ENCODE data around the gene USP9Y.

The USP9Y gene

DNA sequence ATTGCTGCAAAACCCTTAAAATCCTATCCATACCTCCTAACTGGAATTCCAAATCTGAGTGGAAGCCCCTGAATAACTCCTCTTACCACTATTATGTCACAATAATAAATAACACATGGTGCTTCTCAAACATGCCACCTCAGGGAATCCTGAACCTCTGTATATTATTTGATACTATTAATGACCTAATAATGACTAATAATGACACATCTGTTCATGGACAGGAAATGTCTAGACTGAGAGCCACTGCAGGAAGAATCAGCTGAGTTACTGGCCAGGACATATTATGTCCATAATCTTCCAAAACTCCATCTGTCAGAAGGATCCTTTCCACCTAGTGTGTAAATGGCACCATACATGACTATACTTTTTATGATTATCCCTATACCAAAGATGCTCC is 195.9 kb downstream of the USP9Y start:
- Histone ChIP-seq H3K56ac (ENCODE audit: low read length) (no peak overlapping the region), H3K4me2 (ENCODE audit: low read length) (no peak overlapping the region), H2BK120ac (ENCODE audit: low read depth, low read length) (no peak overlapping the region), H3K18ac (ENCODE audit: low read length) (no peak overlapping the region), H3K27ac (ENCODE audit: low read depth, low read length) (no peak overlapping the region), H3K23ac (ENCODE audit: low read length) (no peak overlapping the region), H3K9ac (ENCODE audit: low read length) (no peak overlapping the region), H3K4ac (ENCODE audit: low read depth, low read length) (no peak overlapping the region), H3K79me1 (ENCODE audit: low read length) (no peaks in the 10 kb centered on the region), H2AK5ac (ENCODE audit: low read length) (no peak overlapping the region), H3K27me3 (ENCODE audit: insufficient read depth, low read length, poor library complexity) (no peaks in the 10 kb centered on the region), H3K4me3 (ENCODE audit: low read length) (no peak overlapping the region), H3K36me3 (ENCODE audit: control insufficient read depth, insufficient read depth, low read length) (no peaks in the 10 kb centered on the region), H4K5ac (ENCODE audit: low read length) (no peak overlapping the region), H3K79me2 (ENCODE audit: control insufficient read depth, insufficient read depth, low read length) (no peaks in the 10 kb centered on the region), H4K8ac (ENCODE audit: low read depth, low read length) (no peak overlapping the region), H2BK15ac (replicated peaks; ENCODE audit: low read depth) (no peak overlapping the region), H2BK5ac (ENCODE audit: low read length) (no peak overlapping the region), H3K4me1 (ENCODE audit: control insufficient read depth, low read depth, low read length) (no peaks in the 10 kb centered on the region)
- no peak for DNase-seq

- H3K18ac ChIP-seq (ENCODE audit: low read length), result no peak overlapping the region
- no peak overlapping the region for H3K27ac ChIP-seq (ENCODE audit: low read depth, low read length)
- H4K8ac ChIP-seq (ENCODE audit: low read depth, low read length), result no peak overlapping the region
- H2AK5ac ChIP-seq (ENCODE audit: low read length), result no peak overlapping the region
- no peak overlapping the region for H3K4me3 ChIP-seq (ENCODE audit: low read length)
- H4K5ac ChIP-seq (ENCODE audit: low read length), result no peak overlapping the region
- no peak for DNase-seq
- no peaks in the 10 kb centered on the region for H3K27me3 ChIP-seq (ENCODE audit: insufficient read depth, low read length, poor library complexity)
- no peak overlapping the region for H3K4ac ChIP-seq (ENCODE audit: low read depth, low read length)
- H3K23ac ChIP-seq (ENCODE audit: low read length), result no peak overlapping the region
- H3K79me2 ChIP-seq (ENCODE audit: control insufficient read depth, insufficient read depth, low read length), result no peaks in the 10 kb centered on the region
- H2BK15ac ChIP-seq (replicated peaks; ENCODE audit: low read depth), result no peak overlapping the region
- no peaks in the 10 kb centered on the region for H3K4me1 ChIP-seq (ENCODE audit: control insufficient read depth, low read depth, low read length)
- H2BK120ac ChIP-seq (ENCODE audit: low read depth, low read length), result no peak overlapping the region
- no peaks in the 10 kb centered on the region for H3K79me1 ChIP-seq (ENCODE audit: low read length)
- no peaks in the 10 kb centered on the region for H3K36me3 ChIP-seq (ENCODE audit: control insufficient read depth, insufficient read depth, low read length)
- no peak overlapping the region for H2BK5ac ChIP-seq (ENCODE audit: low read length)
- no peak overlapping the region for H3K56ac ChIP-seq (ENCODE audit: low read length)
- no peak overlapping the region for H3K9ac ChIP-seq (ENCODE audit: low read length)
- WGBS (ENCODE audit: extremely low coverage, insufficient coverage, low lambda C conversion rate), result no CpG with 5 or more reads among the region's 2 CpGs
- no peak overlapping the region for H3K4me2 ChIP-seq (ENCODE audit: low read length)
Observed at GRCh38 chrY:12898604-12899003, 197.6 kb downstream of the USP9Y start.

DNA sequence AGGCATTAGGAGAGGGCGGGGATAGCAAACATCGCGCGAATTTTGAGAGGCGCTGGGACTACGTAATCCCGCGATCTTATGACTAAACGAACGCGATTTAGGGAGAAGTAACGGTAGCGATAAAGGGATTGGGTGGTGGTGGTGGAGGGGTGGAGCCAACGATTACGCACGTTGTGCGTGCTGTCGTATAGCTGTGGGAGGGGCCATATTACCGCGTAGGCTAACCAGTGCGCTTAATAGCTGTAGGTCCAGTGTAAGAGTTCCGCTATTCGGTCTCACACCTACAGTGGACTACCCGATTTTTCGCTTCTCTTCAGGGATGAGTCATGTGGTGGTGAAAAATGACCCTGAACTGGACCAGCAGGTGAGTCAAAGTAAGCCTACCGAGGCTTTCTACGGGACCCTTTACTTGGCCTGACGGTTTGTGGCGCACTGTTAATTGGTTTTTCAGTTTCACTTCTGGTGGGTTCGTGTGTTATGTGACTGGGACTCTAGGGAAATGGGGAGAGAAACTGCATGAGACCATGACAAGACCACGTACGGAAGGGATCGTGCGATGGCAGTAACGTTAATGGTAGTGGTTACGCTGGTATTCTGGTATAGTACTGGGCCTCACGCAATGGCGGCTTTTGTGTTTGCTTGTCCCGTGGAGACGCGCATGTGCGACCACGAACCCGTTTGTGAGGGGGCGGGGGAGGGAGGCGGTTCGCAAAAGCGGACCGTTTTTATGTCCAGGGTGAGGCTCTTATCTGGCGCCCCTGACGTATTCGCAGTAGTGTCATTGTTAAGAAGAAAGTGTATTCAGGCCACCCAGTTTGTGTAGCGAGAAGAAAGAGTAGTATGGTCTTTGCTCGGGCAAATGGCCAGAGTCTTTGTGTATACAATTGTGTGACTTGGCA is 203.8 kb downstream of the USP9Y start, which contains the start of gene DDX3Y:
DDX3Y (plus strand) TSS at position 251 of the 899 bp plus-strand sequence; CDS start at position 320, 69 bp downstream.
- no peaks in the 10 kb centered on the region for H3K4me1 ChIP-seq (ENCODE audit: control insufficient read depth, low read depth, low read length)
- no peaks in the 10 kb centered on the region for H3K27me3 ChIP-seq (ENCODE audit: insufficient read depth, low read length, poor library complexity)
- peak within 1 kb of the TSS; percentile 39 for H3K4me2 ChIP-seq (ENCODE audit: low read length)
- peak; percentile 96 for DNase-seq
- peak within 1 kb of the TSS; percentile 87 for H3K4ac ChIP-seq (ENCODE audit: low read depth, low read length)
- peak within 1 kb of the TSS; percentile 63 for H3K18ac ChIP-seq (ENCODE audit: low read length)
- H2AK5ac ChIP-seq (ENCODE audit: low read length), result no peak within 1 kb of the TSS
- H3K79me2 ChIP-seq (ENCODE audit: control insufficient read depth, insufficient read depth, low read length), result peaks cover 39% of the 10 kb centered on the region
- no peak within 1 kb of the TSS for H2BK120ac ChIP-seq (ENCODE audit: low read depth, low read length)
- H3K79me1 ChIP-seq (ENCODE audit: low read length), result no peaks in the 10 kb centered on the region
- H4K8ac ChIP-seq (ENCODE audit: low read depth, low read length), result peak within 1 kb of the TSS; percentile 1
- no CpG with 5 or more reads among the region's 54 CpGs for WGBS (ENCODE audit: extremely low coverage, insufficient coverage, low lambda C conversion rate)
- H4K5ac ChIP-seq (ENCODE audit: low read length), result no peak within 1 kb of the TSS
- H2BK15ac ChIP-seq (replicated peaks; ENCODE audit: low read depth), result no peak within 1 kb of the TSS
- peak within 1 kb of the TSS; percentile 83 for H3K27ac ChIP-seq (ENCODE audit: low read depth, low read length)
- peak within 1 kb of the TSS; percentile 96 for H3K56ac ChIP-seq (ENCODE audit: low read length)
- peak within 1 kb of the TSS; percentile 96 for H3K9ac ChIP-seq (ENCODE audit: low read length)
- no peaks in the 10 kb centered on the region for H3K36me3 ChIP-seq (ENCODE audit: control insufficient read depth, insufficient read depth, low read length)
- no peak within 1 kb of the TSS for H3K23ac ChIP-seq (ENCODE audit: low read length)
- H2BK5ac ChIP-seq (ENCODE audit: low read length), result no peak within 1 kb of the TSS
- peak within 1 kb of the TSS; percentile 92 for H3K4me3 ChIP-seq (ENCODE audit: low read length)

GRCh38 chrY:12905517-12905872 is 204.5 kb downstream of the USP9Y start:
- Histone ChIP-seq H3K4me2 (ENCODE audit: low read length) (no peak overlapping the region), H3K79me2 (ENCODE audit: control insufficient read depth, insufficient read depth, low read length) (peaks cover 39% of the 10 kb centered on the region), H3K4me1 (ENCODE audit: control insufficient read depth, low read depth, low read length) (no peaks in the 10 kb centered on the region), H3K4me3 (ENCODE audit: low read length) (peak overlapping the region; percentile 92), H3K4ac (ENCODE audit: low read depth, low read length) (peak overlapping the region; percentile 87), H2AK5ac (ENCODE audit: low read length) (no peak overlapping the region), H3K23ac (ENCODE audit: low read length) (no peak overlapping the region), H3K36me3 (ENCODE audit: control insufficient read depth, insufficient read depth, low read length) (no peaks in the 10 kb centered on the region), H3K27ac (ENCODE audit: low read depth, low read length) (peak overlapping the region; percentile 83), H2BK15ac (replicated peaks; ENCODE audit: low read depth) (no peak overlapping the region), H3K27me3 (ENCODE audit: insufficient read depth, low read length, poor library complexity) (no peaks in the 10 kb centered on the region), H3K9ac (ENCODE audit: low read length) (peak overlapping the region; percentile 96), H3K79me1 (ENCODE audit: low read length) (no peaks in the 10 kb centered on the region), H3K18ac (ENCODE audit: low read length) (peak overlapping the region; percentile 63), H4K8ac (ENCODE audit: low read depth, low read length) (no peak overlapping the region), H3K56ac (ENCODE audit: low read length) (peak overlapping the region; percentile 96), H4K5ac (ENCODE audit: low read length) (no peak overlapping the region), H2BK120ac (ENCODE audit: low read depth, low read length) (no peak overlapping the region), H2BK5ac (ENCODE audit: low read length) (no peak overlapping the region)
- no CpG with 5 or more reads among the region's 19 CpGs for WGBS (ENCODE audit: extremely low coverage, insufficient coverage, low lambda C conversion rate)
- peak; percentile 83 for DNase-seq

DNA sequence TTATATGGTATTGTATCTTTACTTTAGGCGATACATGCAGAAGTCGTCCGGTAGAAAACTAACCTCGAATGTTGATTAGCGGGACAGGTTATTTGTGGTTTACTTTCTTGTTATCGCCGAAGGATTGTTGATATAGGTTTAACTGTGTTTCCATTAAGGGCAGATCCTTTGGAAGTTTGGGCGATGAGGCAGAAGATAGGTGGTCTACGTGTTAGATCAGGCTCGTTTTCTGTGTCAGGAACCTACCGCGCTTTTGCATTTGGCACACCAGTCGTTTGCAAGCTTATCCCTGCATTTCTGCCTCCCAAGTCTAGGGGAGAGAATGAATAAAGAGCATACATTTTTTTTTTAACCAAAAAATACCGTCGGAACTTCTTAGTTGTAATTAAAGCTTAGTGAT is 204.9 kb downstream of the USP9Y start:
- Histone ChIP-seq H3K27ac (ENCODE audit: low read depth, low read length) (no peak overlapping the region), H3K36me3 (ENCODE audit: control insufficient read depth, insufficient read depth, low read length) (no peaks in the 10 kb centered on the region)
- no CpG with 5 or more reads among the region's 15 CpGs for WGBS (ENCODE audit: extremely low coverage, insufficient coverage, low lambda C conversion rate)

More for the DNA sequence above, 204.9 kb downstream of the USP9Y start:
- no peak overlapping the region for H2BK120ac ChIP-seq (ENCODE audit: low read depth, low read length)
- H4K8ac ChIP-seq (ENCODE audit: low read depth, low read length), result no peak overlapping the region
- peak overlapping the region; percentile 92 for H3K4me3 ChIP-seq (ENCODE audit: low read length)
- no peak overlapping the region for H3K4me2 ChIP-seq (ENCODE audit: low read length)
- H3K56ac ChIP-seq (ENCODE audit: low read length), result peak overlapping the region; percentile 88
- no peak overlapping the region for H3K23ac ChIP-seq (ENCODE audit: low read length)
- peak overlapping the region; percentile 80 for H3K9ac ChIP-seq (ENCODE audit: low read length)
- no peak overlapping the region for H2AK5ac ChIP-seq (ENCODE audit: low read length)
- H3K27me3 ChIP-seq (ENCODE audit: insufficient read depth, low read length, poor library complexity), result no peaks in the 10 kb centered on the region
- no peaks in the 10 kb centered on the region for H3K79me1 ChIP-seq (ENCODE audit: low read length)
- H3K4me1 ChIP-seq (ENCODE audit: control insufficient read depth, low read depth, low read length), result no peaks in the 10 kb centered on the region
- H4K5ac ChIP-seq (ENCODE audit: low read length), result no peak overlapping the region
- H3K4ac ChIP-seq (ENCODE audit: low read depth, low read length), result peak overlapping the region; percentile 87
- no peak overlapping the region for H2BK15ac ChIP-seq (replicated peaks; ENCODE audit: low read depth)
- peak; percentile 26 for DNase-seq
- H2BK5ac ChIP-seq (ENCODE audit: low read length), result no peak overlapping the region
- H3K79me2 ChIP-seq (ENCODE audit: control insufficient read depth, insufficient read depth, low read length), result peaks cover 39% of the 10 kb centered on the region
- H3K18ac ChIP-seq (ENCODE audit: low read length), result no peak overlapping the region

All from mesendoderm (in vitro differentiated cells).